ENCODE measurements around the gene ACR.
"Not testable (repeated sequence)": the region's sequence is repeated elsewhere in the genome, so short reads cannot be mapped to it uniquely, and the experiment has no call there.

ACR gene

GRCh38 chr22:50783033-50783879 is 45.3 kb downstream of the ACR start, which contains the start of gene RABL2B:
Gene RABL2B (minus strand): TSS chr22:50783636. CDS start chr22:50782294, 1,342 bp downstream.
- not testable (repeated sequence) for FAIRE-seq

DNA sequence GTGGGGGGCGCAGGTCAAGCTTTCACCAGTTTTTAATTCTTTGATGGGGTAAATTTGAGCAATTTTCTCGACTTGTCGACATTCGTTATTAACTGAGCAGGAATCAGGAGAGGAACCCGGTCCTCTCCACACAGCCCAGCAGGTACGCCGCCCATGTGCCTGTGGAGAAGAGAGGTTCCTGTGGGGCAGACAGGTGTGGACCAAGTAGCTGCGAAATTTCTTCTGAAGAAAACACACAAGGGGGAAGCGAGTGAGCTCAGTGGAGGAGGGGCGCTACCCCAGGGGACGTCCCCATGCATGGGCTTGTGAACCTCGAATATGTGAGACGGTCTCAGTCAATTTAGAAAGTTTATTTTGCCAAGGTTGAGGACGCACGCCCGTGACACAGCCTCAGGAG is 45.9 kb downstream of the ACR start:
- FAIRE-seq = not testable (repeated sequence)

- FAIRE-seq = not testable (repeated sequence)
These were observed 47.3 kb downstream of the ACR start for GRCh38 chr22:50785289-50785688.

DNA sequence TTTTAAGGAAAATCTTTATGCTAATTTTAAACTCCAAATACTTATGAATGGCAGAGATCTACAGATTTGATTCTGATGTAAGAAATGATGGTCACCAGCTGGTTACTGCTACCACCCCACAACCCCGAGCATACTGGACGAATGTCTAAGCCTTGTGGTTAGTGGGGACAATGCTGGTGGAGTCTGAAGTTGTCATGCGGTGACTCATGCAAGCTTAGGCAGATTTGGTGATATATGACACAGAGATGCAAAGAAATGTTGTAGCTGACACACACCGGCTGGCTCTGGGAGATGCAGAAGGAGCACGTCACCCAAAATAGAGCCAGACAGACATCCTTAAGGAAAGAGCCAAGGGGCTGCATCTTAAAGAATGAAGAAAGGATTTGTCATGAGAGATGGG is 48.9 kb downstream of the ACR start:
- not testable (repeated sequence) for FAIRE-seq

All from islet of Langerhans (tissue), 1 donor.